Measurements from ENCODE around the gene NPAS3. TPM values are rescaled to one million over a fixed set of nuclear protein-coding genes. Genes with fewer than 3 reads are reported as not detected.

Gene NPAS3
- total RNA-seq, 4 donors from 2014 or later: 1.5 to 12.3 (median 3.4) TPM

DNA sequence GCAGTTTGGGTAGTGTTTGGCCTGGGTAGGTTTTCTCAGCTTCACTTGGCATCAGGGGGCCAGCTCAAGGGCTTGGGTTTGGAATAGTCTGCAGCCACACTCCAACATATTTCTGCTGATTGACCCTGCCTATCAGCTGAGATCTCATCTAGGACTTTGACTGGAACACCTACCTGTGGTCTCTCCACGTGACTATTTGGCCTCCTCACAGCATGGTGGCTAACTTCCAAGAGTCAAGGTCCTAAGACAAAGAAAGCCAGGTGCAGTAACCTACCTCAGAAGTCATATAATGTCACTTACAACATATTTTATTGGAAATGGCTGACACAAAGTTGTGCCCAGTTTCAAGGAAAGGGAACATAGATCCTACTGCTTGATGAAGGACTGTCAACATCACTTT lies 531.2 kb downstream of the NPAS3 start:
- no peak for DNase-seq (ENCODE audit: low spot score in 2 of 2)
- Histone ChIP-seq H3K4me3 (no peak overlapping the region), H3K27ac (no peak overlapping the region), H3K9me3 (no peaks in the 10 kb centered on the region), H3K36me3 (no peaks in the 10 kb centered on the region), H3K4me1 (no peaks in the 10 kb centered on the region), H3K27me3 (no peaks in the 10 kb centered on the region)
- TF ChIP-seq POLR2A (IDR thresholded peaks at IDR 0.05): no peak
- TF ChIP-seq, protein P1, sequence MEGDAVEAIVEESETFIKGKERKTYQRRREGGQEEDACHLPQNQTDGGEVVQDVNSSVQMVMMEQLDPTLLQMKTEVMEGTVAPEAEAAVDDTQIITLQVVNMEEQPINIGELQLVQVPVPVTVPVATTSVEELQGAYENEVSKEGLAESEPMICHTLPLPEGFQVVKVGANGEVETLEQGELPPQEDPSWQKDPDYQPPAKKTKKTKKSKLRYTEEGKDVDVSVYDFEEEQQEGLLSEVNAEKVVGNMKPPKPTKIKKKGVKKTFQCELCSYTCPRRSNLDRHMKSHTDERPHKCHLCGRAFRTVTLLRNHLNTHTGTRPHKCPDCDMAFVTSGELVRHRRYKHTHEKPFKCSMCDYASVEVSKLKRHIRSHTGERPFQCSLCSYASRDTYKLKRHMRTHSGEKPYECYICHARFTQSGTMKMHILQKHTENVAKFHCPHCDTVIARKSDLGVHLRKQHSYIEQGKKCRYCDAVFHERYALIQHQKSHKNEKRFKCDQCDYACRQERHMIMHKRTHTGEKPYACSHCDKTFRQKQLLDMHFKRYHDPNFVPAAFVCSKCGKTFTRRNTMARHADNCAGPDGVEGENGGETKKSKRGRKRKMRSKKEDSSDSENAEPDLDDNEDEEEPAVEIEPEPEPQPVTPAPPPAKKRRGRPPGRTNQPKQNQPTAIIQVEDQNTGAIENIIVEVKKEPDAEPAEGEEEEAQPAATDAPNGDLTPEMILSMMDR (IDR thresholded peaks at IDR 0.05): no peak
- no peak for TF ChIP-seq EP300 (IDR thresholded peaks at IDR 0.05)
- 79 to 95% methylated on average over 1 of the region's 1 CpG for WGBS, 2 donors

DNA sequence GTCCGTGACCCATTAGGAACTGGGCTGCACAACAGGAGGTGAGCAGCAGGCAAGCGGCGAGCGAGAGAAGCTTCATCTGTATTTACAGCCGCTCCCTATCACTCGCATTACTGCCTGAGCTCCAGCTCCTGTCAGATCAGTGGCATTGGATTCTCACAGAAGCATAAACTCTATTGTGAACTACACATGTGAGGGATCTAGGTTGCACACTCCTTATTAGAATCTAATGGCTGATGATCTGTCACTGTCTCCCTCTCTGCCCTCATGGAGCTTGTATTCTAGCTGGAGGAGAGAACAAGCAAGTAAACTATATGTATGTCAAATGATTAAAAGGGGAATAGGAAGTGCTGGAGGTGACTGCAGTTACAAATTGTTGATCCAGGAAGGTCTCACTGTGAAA lies 533.1 kb downstream of the NPAS3 start:
- WGBS, 2 donors: 97% methylated on average over 6 of the region's 6 CpGs

DNA sequence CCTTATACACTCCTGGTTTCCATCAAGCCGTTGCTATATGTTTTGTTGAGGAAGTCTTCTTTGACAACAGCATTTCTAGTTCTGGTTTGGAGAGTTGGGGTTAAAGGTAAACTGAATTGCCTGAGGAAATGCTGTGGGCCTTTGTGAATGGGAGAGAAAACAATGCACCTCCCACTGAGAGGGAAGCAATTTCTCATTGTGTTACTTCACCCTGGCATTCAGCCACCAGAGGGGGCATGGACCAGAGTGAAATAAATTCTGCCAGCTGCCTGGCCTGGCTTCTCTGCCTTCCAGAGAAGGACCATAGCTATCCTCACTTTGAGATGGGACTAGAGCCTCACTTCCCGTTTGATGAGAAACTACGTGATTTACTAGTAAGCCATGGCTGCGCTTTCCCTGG lies 536.9 kb downstream of the NPAS3 start:
- H3K4me1 ChIP-seq: peaks cover 0 to 3% (median 0%) of the 10 kb centered on the region in 4 donors
- DNase-seq (ENCODE audit: low spot score in 2 of 2): peak in 1 of 2 donors; percentile 11
- no peak overlapping the region for H3K4me3 ChIP-seq
- no peak overlapping the region for H3K27ac ChIP-seq
- no peaks in the 10 kb centered on the region for H3K36me3 ChIP-seq
- no peaks in the 10 kb centered on the region for H3K9me3 ChIP-seq
- no peaks in the 10 kb centered on the region for H3K27me3 ChIP-seq
- WGBS, 2 donors: 53 to 61% methylated on average over 4 of the region's 4 CpGs
- TF ChIP-seq, protein P1 (IDR thresholded peaks at IDR 0.05): peak in 2 of 5 experiments; percentile 13 to 16
- TF ChIP-seq POLR2A (IDR thresholded peaks at IDR 0.05): no peak
- TF ChIP-seq EP300 (IDR thresholded peaks at IDR 0.05): no peak

More for the DNA sequence above, 533.1 kb downstream of the NPAS3 start:
- H3K4me3 ChIP-seq: no peak overlapping the region
- H3K27me3 ChIP-seq: no peaks in the 10 kb centered on the region
- H3K4me1 ChIP-seq: peaks cover 0 to 3% (median 0%) of the 10 kb centered on the region in 4 donors
- H3K9me3 ChIP-seq: no peaks in the 10 kb centered on the region
- H3K27ac ChIP-seq: no peak overlapping the region
- DNase-seq (ENCODE audit: low spot score in 2 of 2): no peak
- TF ChIP-seq POLR2A (IDR thresholded peaks at IDR 0.05) (no peak), EP300 (IDR thresholded peaks at IDR 0.05) (no peak)
- TF ChIP-seq, protein P1 (IDR thresholded peaks at IDR 0.05): no peak
- H3K36me3 ChIP-seq: no peaks in the 10 kb centered on the region

DNA sequence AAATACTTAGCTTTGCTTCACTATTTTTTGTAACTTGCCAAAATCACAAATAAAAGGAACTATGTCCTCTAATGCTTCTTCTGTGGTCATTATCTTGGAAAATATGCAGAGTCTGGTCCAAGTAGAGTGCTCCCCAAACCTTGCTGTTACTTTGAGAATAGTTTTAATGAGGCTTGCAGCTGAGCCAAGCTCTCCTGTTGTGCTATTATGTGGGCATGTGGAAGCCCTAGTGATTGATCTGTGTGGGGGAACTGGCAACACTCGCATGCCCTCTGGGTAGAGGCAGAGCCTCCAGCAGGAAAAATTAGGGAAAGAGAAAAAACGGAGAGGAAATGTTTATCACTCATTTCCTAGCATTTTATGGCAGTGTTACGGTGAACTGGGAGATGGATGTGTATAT lies 539.1 kb downstream of the NPAS3 start:
- 72 to 74% methylated on average over 3 of the region's 3 CpGs for WGBS, 2 donors
- TF ChIP-seq EP300 (IDR thresholded peaks at IDR 0.05): no peak
- no peak for TF ChIP-seq POLR2A (IDR thresholded peaks at IDR 0.05)
- TF ChIP-seq, protein P1 (IDR thresholded peaks at IDR 0.05): no peak

DNA sequence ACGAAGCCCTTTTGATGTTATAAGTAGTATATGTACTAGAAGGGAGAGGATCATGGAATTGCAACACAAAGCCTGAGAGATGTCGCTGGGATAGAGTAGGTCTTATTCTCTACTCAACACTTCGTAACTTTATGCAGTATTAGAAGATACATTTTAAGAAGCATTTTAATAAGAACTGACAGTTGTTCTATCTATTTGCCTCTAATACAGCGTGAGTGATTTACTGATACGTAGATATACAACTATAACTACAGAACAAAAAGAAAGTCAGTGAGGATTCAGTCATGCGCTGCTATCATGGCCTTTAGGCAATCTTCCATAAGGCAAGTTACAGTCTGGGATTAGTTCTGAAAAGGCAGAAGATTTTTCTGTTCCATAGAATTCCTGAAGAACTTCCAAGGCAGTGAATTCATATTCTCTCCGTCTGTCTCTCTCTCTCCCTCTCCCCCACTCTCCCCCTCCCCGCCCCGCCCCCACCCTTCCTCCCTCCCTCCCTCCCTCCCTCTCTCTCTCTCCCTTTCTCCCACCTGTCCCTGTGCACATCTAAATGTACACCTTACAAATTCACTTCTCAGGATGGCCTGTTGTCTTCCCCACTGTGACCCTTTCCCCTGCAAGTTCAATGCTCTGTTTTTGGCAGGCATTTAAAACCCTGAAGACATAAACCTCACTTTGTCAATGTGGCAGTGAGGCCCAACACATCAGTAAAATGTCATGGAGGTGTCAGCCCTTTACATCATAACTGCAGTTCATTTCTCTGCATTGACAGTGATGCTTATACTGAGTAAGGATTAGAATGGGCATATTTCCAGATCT lies 541.6 kb downstream of the NPAS3 start:
- TF ChIP-seq POLR2A (IDR thresholded peaks at IDR 0.05) (no peak), EP300 (IDR thresholded peaks at IDR 0.05) (no peak)
- TF ChIP-seq, protein P1 (IDR thresholded peaks at IDR 0.05): no peak
- no peak overlapping the region for H3K27ac ChIP-seq
- no peaks in the 10 kb centered on the region for H3K9me3 ChIP-seq
- DNase-seq (ENCODE audit: low spot score in 2 of 2): no peak
- H3K4me1 ChIP-seq: peaks cover 0 to 13% (median 0%) of the 10 kb centered on the region in 4 donors
- no peaks in the 10 kb centered on the region for H3K36me3 ChIP-seq
- 80% methylated on average over 9 of the region's 9 CpGs for WGBS, 2 donors
- no peak overlapping the region for H3K4me3 ChIP-seq
- no peaks in the 10 kb centered on the region for H3K27me3 ChIP-seq

More for the DNA sequence above, 539.1 kb downstream of the NPAS3 start:
- Histone ChIP-seq H3K4me1 (peaks cover 0 to 13% (median 0%) of the 10 kb centered on the region in 4 donors), H3K27me3 (no peaks in the 10 kb centered on the region), H3K9me3 (no peaks in the 10 kb centered on the region), H3K27ac (no peak overlapping the region), H3K4me3 (no peak overlapping the region), H3K36me3 (no peaks in the 10 kb centered on the region)
- DNase-seq (ENCODE audit: low spot score in 2 of 2): no peak

Measured in tibial nerve (tissue), 4 donors.